ENCODE data around the gene SLC25A3.

- TF ChIP-seq, protein P1, sequence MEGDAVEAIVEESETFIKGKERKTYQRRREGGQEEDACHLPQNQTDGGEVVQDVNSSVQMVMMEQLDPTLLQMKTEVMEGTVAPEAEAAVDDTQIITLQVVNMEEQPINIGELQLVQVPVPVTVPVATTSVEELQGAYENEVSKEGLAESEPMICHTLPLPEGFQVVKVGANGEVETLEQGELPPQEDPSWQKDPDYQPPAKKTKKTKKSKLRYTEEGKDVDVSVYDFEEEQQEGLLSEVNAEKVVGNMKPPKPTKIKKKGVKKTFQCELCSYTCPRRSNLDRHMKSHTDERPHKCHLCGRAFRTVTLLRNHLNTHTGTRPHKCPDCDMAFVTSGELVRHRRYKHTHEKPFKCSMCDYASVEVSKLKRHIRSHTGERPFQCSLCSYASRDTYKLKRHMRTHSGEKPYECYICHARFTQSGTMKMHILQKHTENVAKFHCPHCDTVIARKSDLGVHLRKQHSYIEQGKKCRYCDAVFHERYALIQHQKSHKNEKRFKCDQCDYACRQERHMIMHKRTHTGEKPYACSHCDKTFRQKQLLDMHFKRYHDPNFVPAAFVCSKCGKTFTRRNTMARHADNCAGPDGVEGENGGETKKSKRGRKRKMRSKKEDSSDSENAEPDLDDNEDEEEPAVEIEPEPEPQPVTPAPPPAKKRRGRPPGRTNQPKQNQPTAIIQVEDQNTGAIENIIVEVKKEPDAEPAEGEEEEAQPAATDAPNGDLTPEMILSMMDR (IDR thresholded peaks at IDR 0.05): no peak
- TF ChIP-seq POLR2A (IDR thresholded peaks at IDR 0.05): no peak
These were observed 15.1 kb upstream of the SLC25A3 start for GRCh38 chr12:98578392-98578791.

Data from body of pancreas (tissue), 4 donors.